IPS-20b (cell line): ENCODE results near the gene MCM9.
A peak's percentile ranks its signal among the peaks of the same experiment; 100 is the strongest.

Experiments
- H3K27ac ChIP-seq: one replicate; pipeline ENCODE4 v1.5.1; 2013; ENCODE audit warnings: low read length
- H3K27me3 ChIP-seq: 2 replicates; pipeline ENCODE4 v1.6.1; 2013; ENCODE audit warnings: mild to moderate bottlenecking, low read length, inconsistent platforms; ENCODE audit not compliant: insufficient read depth
- H3K36me3 ChIP-seq: 2 replicates; pipeline ENCODE4 v1.6.1; 2013; ENCODE audit warnings: low read depth, mild to moderate bottlenecking, inconsistent platforms, low read length, moderate library complexity; ENCODE audit not compliant: insufficient read depth
- H3K4me1 ChIP-seq: 2 replicates; pipeline ENCODE4 v1.6.1; 2013; ENCODE audit warnings: mild to moderate bottlenecking, control low read depth, inconsistent platforms, low read length, moderate library complexity; ENCODE audit not compliant: insufficient read depth
- H3K4me3 ChIP-seq: 2 replicates; pipeline ENCODE4 v1.5.1; 2013; ENCODE audit warnings: mild to moderate bottlenecking, low read length, inconsistent platforms
- H3K9ac ChIP-seq: 2 replicates; pipeline ENCODE4 v1.6.1; 2013; ENCODE audit warnings: low read depth, mild to moderate bottlenecking, inconsistent platforms, low read length, moderate library complexity
- H3K9me3 ChIP-seq: 2 replicates; pipeline ENCODE4 v1.6.1; 2013; ENCODE audit warnings: mild to moderate bottlenecking, low read depth, low read length, inconsistent platforms; ENCODE audit not compliant: insufficient read depth

MCM9 gene

DNA sequence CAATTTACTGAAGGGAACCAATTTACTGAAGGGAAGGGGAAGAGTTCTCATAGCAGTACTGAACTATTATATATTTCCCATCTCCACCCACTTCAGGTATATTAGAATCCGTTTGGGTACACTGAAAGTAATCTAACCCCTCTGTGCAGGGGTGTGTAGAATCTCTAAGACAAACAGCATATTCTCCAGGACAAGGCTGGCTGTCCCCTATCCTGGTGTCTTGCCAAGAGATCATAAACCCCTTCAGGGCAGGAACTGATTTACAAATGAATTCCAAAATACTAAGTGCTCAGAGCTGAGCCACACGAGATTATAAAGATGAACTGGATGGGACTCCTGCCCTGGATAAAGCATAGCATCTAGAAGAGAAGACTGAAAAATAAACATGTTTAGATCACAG is 31.8 kb downstream of the MCM9 start:
- Histone ChIP-seq H3K36me3 (peaks cover 96% of the 10 kb centered on the region), H3K9me3 (no peaks in the 10 kb centered on the region), H3K27me3 (no peaks in the 10 kb centered on the region), H3K9ac (no peak overlapping the region), H3K4me3 (no peak overlapping the region), H3K4me1 (peaks cover 15% of the 10 kb centered on the region), H3K27ac (no peak overlapping the region)

GRCh38 chr6:118902726-118903125 is 32.2 kb downstream of the MCM9 start:
- Histone ChIP-seq H3K4me3 (no peak overlapping the region), H3K27ac (no peak overlapping the region), H3K36me3 (peaks cover 96% of the 10 kb centered on the region), H3K9me3 (no peaks in the 10 kb centered on the region), H3K9ac (no peak overlapping the region), H3K4me1 (peaks cover 19% of the 10 kb centered on the region), H3K27me3 (no peaks in the 10 kb centered on the region)

GRCh38 chr6:118899948-118900347 is 35.0 kb downstream of the MCM9 start:
- H3K27ac ChIP-seq: no peak overlapping the region
- H3K9me3 ChIP-seq: no peaks in the 10 kb centered on the region
- H3K36me3 ChIP-seq: peaks cover 72% of the 10 kb centered on the region
- peak overlapping the region; percentile 0; the same call in 1 of the 2 replicates for H3K4me3 ChIP-seq
- peak overlapping the region; percentile 1; the same call in 1 of the 2 replicates for H3K9ac ChIP-seq
- no peaks in the 10 kb centered on the region for H3K27me3 ChIP-seq
- peaks cover 22% of the 10 kb centered on the region for H3K4me1 ChIP-seq

- Histone ChIP-seq H3K9ac (no peak overlapping the region), H3K4me3 (0 out of 2 replicates have a peak overlapping the region, but pooled peaks have one; percentile 0), H3K4me1 (peaks cover 26% of the 10 kb centered on the region), H3K36me3 (peaks cover 48% of the 10 kb centered on the region), H3K27ac (no peak overlapping the region), H3K27me3 (no peaks in the 10 kb centered on the region), H3K9me3 (no peaks in the 10 kb centered on the region)
These were observed 37.6 kb downstream of the MCM9 start for GRCh38 chr6:118897386-118897785.

DNA sequence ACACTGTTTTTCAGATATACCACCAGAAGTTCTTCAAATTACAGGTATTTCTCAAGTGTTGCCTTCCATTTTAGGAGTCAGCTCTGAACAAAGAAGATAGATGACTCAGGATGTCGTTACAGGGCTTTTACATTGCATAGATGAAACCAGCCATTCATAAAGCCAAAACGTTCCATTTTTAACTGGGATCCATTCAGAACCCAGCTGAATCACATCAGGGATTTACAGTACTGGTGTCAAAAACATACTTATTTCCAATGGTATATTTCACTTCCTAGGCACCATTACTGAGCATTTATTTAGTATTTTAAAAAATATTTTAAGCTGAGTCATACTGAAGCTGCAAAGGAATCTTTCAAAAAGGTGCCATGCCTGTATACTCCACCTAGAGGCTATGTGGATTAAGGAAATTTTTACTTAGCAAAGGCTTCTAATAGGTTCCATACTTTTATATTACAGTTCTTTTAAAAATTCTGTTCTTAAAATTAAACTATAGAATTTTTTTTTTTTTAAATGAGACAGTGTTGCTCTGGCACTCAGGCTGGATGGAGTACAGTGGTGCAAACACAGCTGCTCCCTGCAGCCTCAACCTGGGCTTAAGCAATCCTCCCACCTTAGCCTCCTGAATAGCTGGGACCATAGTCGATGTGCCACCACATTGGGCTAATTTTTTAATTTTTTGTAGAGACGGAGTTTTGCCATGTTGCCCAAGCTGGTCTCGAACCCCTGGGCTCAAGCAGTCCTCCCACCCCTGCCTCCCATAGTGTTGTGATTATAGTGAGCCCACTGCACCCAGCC is 38.4 kb downstream of the MCM9 start:
- peaks cover 40% of the 10 kb centered on the region; the same call in 1 of the 2 replicates for H3K36me3 ChIP-seq
- no peaks in the 10 kb centered on the region for H3K9me3 ChIP-seq
- no peaks in the 10 kb centered on the region for H3K27me3 ChIP-seq
- H3K27ac ChIP-seq: peak overlapping the region; percentile 90
- peak overlapping the region; percentile 97 for H3K9ac ChIP-seq
- peak overlapping the region; percentile 98 for H3K4me3 ChIP-seq
- H3K4me1 ChIP-seq: peaks cover 30% of the 10 kb centered on the region

GRCh38 chr6:118895859-118896258 is 39.1 kb downstream of the MCM9 start:
- Histone ChIP-seq H3K9ac (peak overlapping the region; percentile 97; the same call in 1 of the 2 replicates), H3K4me3 (peak overlapping the region; percentile 98), H3K9me3 (no peaks in the 10 kb centered on the region), H3K4me1 (peaks cover 30% of the 10 kb centered on the region), H3K27me3 (no peaks in the 10 kb centered on the region), H3K36me3 (peaks cover 33% of the 10 kb centered on the region; the same call in 1 of the 2 replicates), H3K27ac (peak overlapping the region; percentile 90)

DNA sequence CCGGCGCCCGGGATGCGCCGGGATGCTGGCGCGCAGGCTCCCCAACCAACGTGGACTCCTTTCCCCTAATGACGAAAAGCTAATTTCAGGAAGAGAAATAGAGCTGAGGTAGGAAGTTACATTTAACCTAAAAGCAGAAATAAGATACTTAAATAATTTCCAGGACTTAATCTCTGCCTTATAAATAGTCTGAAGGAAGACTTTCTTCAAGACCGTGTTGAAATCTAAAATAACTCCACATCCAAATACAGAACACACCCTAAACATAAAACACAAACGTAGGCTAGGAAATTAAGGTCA is 39.7 kb downstream of the MCM9 start:
- H3K4me1 ChIP-seq: peaks cover 30% of the 10 kb centered on the region
- no peaks in the 10 kb centered on the region for H3K9me3 ChIP-seq
- peak overlapping the region; percentile 85 for H3K27ac ChIP-seq
- no peaks in the 10 kb centered on the region for H3K27me3 ChIP-seq
- H3K9ac ChIP-seq: peak overlapping the region; percentile 97
- H3K4me3 ChIP-seq: peak overlapping the region; percentile 98
- peaks cover 26% of the 10 kb centered on the region; the same call in 1 of the 2 replicates for H3K36me3 ChIP-seq

DNA sequence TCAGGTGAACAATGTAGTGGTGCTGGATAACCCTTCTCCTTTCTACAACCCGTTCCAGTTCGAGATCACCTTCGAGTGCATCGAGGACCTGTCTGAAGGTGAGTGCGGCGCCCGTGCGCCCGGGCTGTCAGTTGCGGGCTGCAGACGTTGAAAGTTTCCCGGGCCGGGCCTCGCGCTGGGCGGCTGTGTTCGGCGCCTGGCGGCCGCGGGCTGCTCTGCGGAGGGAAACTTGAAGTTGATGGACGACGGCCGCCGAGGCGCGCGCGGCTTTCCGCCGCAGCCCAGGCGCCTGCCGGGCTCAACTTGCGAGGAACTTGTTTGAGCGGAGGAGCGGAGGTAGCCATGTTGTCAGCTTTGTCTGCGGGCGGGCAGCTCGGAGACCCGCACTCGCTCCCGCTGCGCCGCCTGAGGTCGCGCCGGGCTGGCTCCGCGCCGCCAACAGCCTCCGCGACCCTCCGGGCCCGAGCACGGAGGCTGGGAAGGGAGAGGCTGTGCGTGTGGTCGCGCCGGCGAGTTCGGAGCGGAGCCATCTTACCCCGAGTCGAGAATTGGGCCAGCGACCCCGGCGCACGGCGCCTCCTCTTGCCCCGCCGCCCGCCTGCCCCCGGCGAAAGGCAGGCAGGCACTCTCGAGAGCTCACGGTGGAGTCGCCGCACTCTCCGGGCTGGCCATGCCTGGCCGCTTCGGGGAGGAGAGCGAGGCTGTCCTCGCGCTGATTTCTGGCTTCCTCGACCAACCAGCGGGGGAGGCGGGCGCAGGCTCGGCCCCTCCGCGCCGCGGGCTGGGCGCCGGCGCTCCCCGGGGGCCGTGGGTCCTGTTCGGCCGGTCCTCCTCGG is 40.3 kb downstream of the MCM9 start:
- H3K9me3 ChIP-seq: no peaks in the 10 kb centered on the region
- peak overlapping the region; percentile 97 for H3K9ac ChIP-seq
- peak overlapping the region; percentile 85 for H3K27ac ChIP-seq
- H3K4me1 ChIP-seq: peaks cover 27% of the 10 kb centered on the region
- peak overlapping the region; percentile 98 for H3K4me3 ChIP-seq
- no peaks in the 10 kb centered on the region for H3K27me3 ChIP-seq
- peaks cover 21% of the 10 kb centered on the region; the same call in 1 of the 2 replicates for H3K36me3 ChIP-seq

- Histone ChIP-seq H3K27me3 (no peaks in the 10 kb centered on the region), H3K36me3 (peaks cover 14% of the 10 kb centered on the region; the same call in 1 of the 2 replicates), H3K4me3 (peak within 1 kb of the TSS; percentile 98), H3K9me3 (no peaks in the 10 kb centered on the region), H3K27ac (peak within 1 kb of the TSS; percentile 87), H3K9ac (peak within 1 kb of the TSS; percentile 97), H3K4me1 (peaks cover 19% of the 10 kb centered on the region)
These were observed 41.0 kb downstream of the MCM9 start, which contains the start of gene ASF1A for GRCh38 chr6:118893807-118894424. Gene ASF1A (plus strand): TSS chr6:118894152. CDS start chr6:118894414, 262 bp downstream.

GRCh38 chr6:118893064-118893806 is 41.7 kb downstream of the MCM9 start:
- no peaks in the 10 kb centered on the region for H3K9me3 ChIP-seq
- peaks cover 17% of the 10 kb centered on the region; the same call in 1 of the 2 replicates for H3K4me1 ChIP-seq
- peaks cover 9% of the 10 kb centered on the region; the same call in 1 of the 2 replicates for H3K36me3 ChIP-seq
- peak overlapping the region; percentile 87 for H3K27ac ChIP-seq
- no peaks in the 10 kb centered on the region for H3K27me3 ChIP-seq
- H3K9ac ChIP-seq: peak overlapping the region; percentile 93
- peak overlapping the region; percentile 98 for H3K4me3 ChIP-seq
